Stimulated activated CD4-positive, alpha-beta T cell treated with anti-CD3 and anti-CD28 coated beads, Interleukin-12 subunit alpha, Interleukin-12 subunit beta, amount 100 ng/mL, for 24 hours (primary cell): ENCODE data around the gene IZUMO1.
A peak's percentile ranks its signal among the peaks of the same experiment; 100 is the strongest.
"Not testable (repeated sequence)": the region's sequence is repeated elsewhere in the genome, so short reads cannot be mapped to it uniquely, and the experiment has no call there.

ENCODE experiments used
- DNase-seq, 2 experiments: peaks; one replicate each; pipeline ENCODE4 v3.0.0-alpha.2; 2020; ENCODE audit warnings: low read depth in 2 of 2

Gene IZUMO1

GRCh38 chr19:48746738-48747575, at the start of gene IZUMO1:
IZUMO1 (minus strand) TSS chr19:48746909; CDS start chr19:48745859, 1,050 bp downstream.
- peak in 1 of 2 experiments; percentile 52 for DNase-seq

- no peak for DNase-seq
Observed at GRCh38 chr19:48795685-48796070, 49.0 kb upstream of the IZUMO1 start.

- peak; percentile 75 to 77 for DNase-seq
Observed at GRCh38 chr19:48795055-48795684, 48.5 kb upstream of the IZUMO1 start.

- no peak for DNase-seq
Observed at GRCh38 chr19:48794291-48794690, 47.6 kb upstream of the IZUMO1 start.

- no peak for DNase-seq
Observed at GRCh38 chr19:48793271-48793670, 46.6 kb upstream of the IZUMO1 start.

GRCh38 chr19:48787331-48787730, 40.6 kb upstream of the IZUMO1 start:
- DNase-seq = not testable (repeated sequence)

- not testable (repeated sequence) for DNase-seq
Observed at GRCh38 chr19:48786422-48786821, 39.7 kb upstream of the IZUMO1 start.

GRCh38 chr19:48784527-48784926, 37.8 kb upstream of the IZUMO1 start:
- DNase-seq = no peak

GRCh38 chr19:48780631-48781391, 34.1 kb upstream of the IZUMO1 start:
- no peak for DNase-seq

- DNase-seq = no peak
Observed at GRCh38 chr19:48779636-48780035, 32.9 kb upstream of the IZUMO1 start.

GRCh38 chr19:48777720-48778119, 31.0 kb upstream of the IZUMO1 start:
- DNase-seq = no peak

- DNase-seq = no peak
Observed at GRCh38 chr19:48777139-48777538, 30.4 kb upstream of the IZUMO1 start.

GRCh38 chr19:48772503-48772953, 25.8 kb upstream of the IZUMO1 start:
- no peak for DNase-seq

GRCh38 chr19:48770734-48771472, 24.2 kb upstream of the IZUMO1 start:
- DNase-seq = no peak

- no peak for DNase-seq
Observed at GRCh38 chr19:48770266-48770665, 23.6 kb upstream of the IZUMO1 start.

GRCh38 chr19:48768994-48769713, 22.4 kb upstream of the IZUMO1 start:
- DNase-seq = no peak

GRCh38 chr19:48768171-48768753, 21.6 kb upstream of the IZUMO1 start:
- DNase-seq = not testable (repeated sequence)

- DNase-seq = not testable (repeated sequence)
Observed at GRCh38 chr19:48765816-48766215, 19.1 kb upstream of the IZUMO1 start.

- DNase-seq = no peak
Observed at GRCh38 chr19:48760504-48761205, 13.9 kb upstream of the IZUMO1 start.

- DNase-seq = no peak
Observed at GRCh38 chr19:48757741-48758144, 11.0 kb upstream of the IZUMO1 start.
